CD4-positive, alpha-beta T cell (primary cell): ENCODE results near the gene GARS1. TPM values are rescaled to one million over a fixed set of nuclear protein-coding genes. Genes with fewer than 3 reads are reported as not detected.
"Not testable (repeated sequence)": the region's sequence is repeated elsewhere in the genome, so short reads cannot be mapped to it uniquely, and the experiment has no call there.

Source experiments
- ATAC-seq: fragments of 200-7000 bp; cut with Tn5 transposase; one replicate; pipeline ENCODE4 v1.10.0; 2022; ENCODE audit warnings: mild to moderate bottlenecking; ENCODE audit not compliant: poor library complexity
- CTCF ChIA-PET: fragments of 350-600 bp; sonication (Branson Sonifier 250); formaldehyde crosslinking; loops from one replicate; lab custom pipeline; 2021; ENCODE audit warnings: antibody characterized with exemption, inconsistent platforms; lab: Charles Lee
- POLR2A ChIA-PET: fragments of 350-600 bp; sonication (Branson Sonifier 250); formaldehyde crosslinking; loops from one replicate; lab custom pipeline; 2021; ENCODE audit warnings: antibody characterized with exemption, inconsistent platforms; lab: Charles Lee
- DNase-seq, 14 experiments: peaks; one replicate each; pipeline ENCODE4 v3.0.0-alpha.2; 2013 to 2020; ENCODE audit warnings: mixed read lengths in 2 of 14
- H3K27ac ChIP-seq, 2 donors: one replicate each; pipeline versions ENCODE4 v1.5.1 to v1.7.0; 2013; ENCODE audit warnings: low read length in 2 of 2, low read depth in 1 of 2, mild to moderate bottlenecking in 1 of 2
- H3K27me3 ChIP-seq, 2 experiments: 1 replicate in 1 of 2; 2 replicates in 1 of 2; pipeline versions ENCODE4 v1.6.1 to v1.7.0; 2013; ENCODE audit warnings: low read length in 2 of 2, control low read depth in 1 of 2, mild to moderate bottlenecking in 1 of 2, moderate library complexity in 1 of 2; ENCODE audit not compliant: insufficient read depth in 2 of 2, control insufficient read depth in 1 of 2
- H3K36me3 ChIP-seq: one replicate; pipeline ENCODE4 v1.6.1; 2013; ENCODE audit warnings: low read length, control low read depth; ENCODE audit not compliant: insufficient read depth
- H3K4me1 ChIP-seq: one replicate; pipeline ENCODE4 v1.6.1; 2013; ENCODE audit warnings: low read length, control low read depth; ENCODE audit not compliant: insufficient read depth
- H3K4me3 ChIP-seq: one replicate; pipeline ENCODE4 v1.5.1; 2013; ENCODE audit warnings: mild to moderate bottlenecking, low read length, moderate library complexity
- H3K9me3 ChIP-seq, 2 experiments: 1 replicate in 1 of 2; 2 replicates in 1 of 2; pipeline versions ENCODE4 v1.6.1 to v1.7.0; 2013; ENCODE audit warnings: low read length in 2 of 2, mild to moderate bottlenecking in 2 of 2, control low read depth in 1 of 2, moderate library complexity in 1 of 2; ENCODE audit not compliant: control insufficient read depth in 1 of 2, insufficient read depth in 1 of 2
- H3K27ac Mint-ChIP-seq: one replicate; pipeline ENCODE4 v1.8.0; 2020; ENCODE audit warnings: mixed read lengths
- H3K27me3 Mint-ChIP-seq: one replicate; pipeline ENCODE4 v1.8.0; 2021; ENCODE audit warnings: mixed read lengths
- H3K36me3 Mint-ChIP-seq: one replicate; pipeline ENCODE4 v1.8.0; 2021; ENCODE audit warnings: low read depth, mixed read lengths
- H3K4me1 Mint-ChIP-seq: one replicate; pipeline ENCODE4 v1.8.0; 2021; ENCODE audit warnings: low read depth, mixed read lengths
- H3K4me3 Mint-ChIP-seq: one replicate; pipeline ENCODE4 v1.8.0; 2020; ENCODE audit warnings: mild to moderate bottlenecking, mixed read lengths
- H3K9me3 Mint-ChIP-seq: one replicate; pipeline ENCODE4 v1.8.0; 2020; ENCODE audit warnings: mixed read lengths
- intact Hi-C, 2 experiments: fragments of 100-400 bp; cut with DNase I in 1 of 2; cut with micrococcal nuclease in 1 of 2; formaldehyde crosslinking; loops; one replicate each; pipeline versions ENCODE4 v1.15.1 to v1.9.0; 2023 to 2025; cut with DNase I, micrococcal nuclease
- total RNA-seq, 174 experiments: library from RNA in 2 of 174; stranded (reverse) in 2 of 174; gene quantifications; one replicate each; pipeline ENCODE4 v1.2.3 and lab custom pipeline; 2021 to 2026
- TF ChIP-seq, protein P1 (sequence below): fragments of 200-600 bp; IDR thresholded peaks from one replicate; pipeline ENCODE4 v1.8.0; 2022; ENCODE audit warnings: antibody characterized with exemption, mild to moderate bottlenecking

The GARS1 gene
- total RNA-seq, 2 experiments from 2014 or later, result 127 to 132 TPM

DNA sequence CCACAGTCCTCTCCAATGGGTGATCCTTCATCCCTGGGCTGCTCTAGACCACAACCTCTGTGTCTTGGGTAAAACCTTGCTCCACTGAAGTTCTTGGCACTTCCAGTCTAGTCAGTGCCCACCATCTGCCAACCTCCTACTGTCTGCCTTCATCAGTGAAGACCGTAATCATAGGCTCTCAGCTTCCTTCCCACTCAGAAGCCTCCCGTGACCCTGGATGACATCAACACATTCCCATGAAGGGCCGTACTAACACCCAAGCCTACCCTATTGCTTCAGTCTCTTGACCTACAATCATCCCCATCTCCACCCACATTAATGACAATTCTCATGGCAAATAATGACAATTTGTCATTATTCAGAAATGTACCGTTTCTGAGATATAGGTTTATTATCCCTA lies 27.6 kb upstream of the GARS1 start:
- Mint-ChIP-seq H3K4me1 (no peaks in the 10 kb centered on the region), H3K9me3 (no peaks in the 10 kb centered on the region), H3K27me3 (no peaks in the 10 kb centered on the region), H3K27ac (no peak overlapping the region), H3K36me3 (peaks cover 81% of the 10 kb centered on the region), H3K4me3 (no peak overlapping the region)
- intact Hi-C loops, result loop anchor here in 1 of 2 experiments (10.0 kb wide), 2 partner anchors 212 to 502 kb away; no protein-coding TSS in a partner anchor
- no peaks in the 10 kb centered on the region for H3K4me1 ChIP-seq
- ChIA-PET POLR2A (no interaction called here), CTCF (no interaction called here)
- ATAC-seq (no peak), DNase-seq (no peak)
- no peak overlapping the region for H3K4me3 ChIP-seq
- H3K9me3 ChIP-seq, result no peaks in the 10 kb centered on the region
- no peaks in the 10 kb centered on the region for H3K27me3 ChIP-seq
- H3K36me3 ChIP-seq, result peaks cover 49% of the 10 kb centered on the region
- TF ChIP-seq, protein P1, sequence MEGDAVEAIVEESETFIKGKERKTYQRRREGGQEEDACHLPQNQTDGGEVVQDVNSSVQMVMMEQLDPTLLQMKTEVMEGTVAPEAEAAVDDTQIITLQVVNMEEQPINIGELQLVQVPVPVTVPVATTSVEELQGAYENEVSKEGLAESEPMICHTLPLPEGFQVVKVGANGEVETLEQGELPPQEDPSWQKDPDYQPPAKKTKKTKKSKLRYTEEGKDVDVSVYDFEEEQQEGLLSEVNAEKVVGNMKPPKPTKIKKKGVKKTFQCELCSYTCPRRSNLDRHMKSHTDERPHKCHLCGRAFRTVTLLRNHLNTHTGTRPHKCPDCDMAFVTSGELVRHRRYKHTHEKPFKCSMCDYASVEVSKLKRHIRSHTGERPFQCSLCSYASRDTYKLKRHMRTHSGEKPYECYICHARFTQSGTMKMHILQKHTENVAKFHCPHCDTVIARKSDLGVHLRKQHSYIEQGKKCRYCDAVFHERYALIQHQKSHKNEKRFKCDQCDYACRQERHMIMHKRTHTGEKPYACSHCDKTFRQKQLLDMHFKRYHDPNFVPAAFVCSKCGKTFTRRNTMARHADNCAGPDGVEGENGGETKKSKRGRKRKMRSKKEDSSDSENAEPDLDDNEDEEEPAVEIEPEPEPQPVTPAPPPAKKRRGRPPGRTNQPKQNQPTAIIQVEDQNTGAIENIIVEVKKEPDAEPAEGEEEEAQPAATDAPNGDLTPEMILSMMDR, result no peak
- H3K27ac ChIP-seq, result no peak overlapping the region

- H3K4me1 Mint-ChIP-seq, H3K27me3 ChIP-seq, H3K27ac ChIP-seq, intact Hi-C loops, DNase-seq, H3K4me3 ChIP-seq, H3K27me3 Mint-ChIP-seq, H3K9me3 Mint-ChIP-seq, CTCF ChIA-PET, H3K4me3 Mint-ChIP-seq, H3K4me1 ChIP-seq, ATAC-seq, H3K27ac Mint-ChIP-seq, H3K9me3 ChIP-seq: not testable (repeated sequence)
- peaks cover 79% of the 10 kb centered on the region for H3K36me3 Mint-ChIP-seq
- POLR2A ChIA-PET, result interaction anchor here (0.9 kb wide), 1 partner anchor 24 kb away, joined by 4 read pairs; no protein-coding TSS in a partner anchor
- H3K36me3 ChIP-seq, result peaks cover 38% of the 10 kb centered on the region
These were observed 24.4 kb upstream of the GARS1 start for GRCh38 chr7:30570238-30570637.

- DNase-seq (no peak), ATAC-seq (no peak)
- Mint-ChIP-seq H3K27ac (no peak overlapping the region), H3K4me1 (no peaks in the 10 kb centered on the region), H3K36me3 (peaks cover 83% of the 10 kb centered on the region), H3K4me3 (no peak overlapping the region), H3K9me3 (no peaks in the 10 kb centered on the region), H3K27me3 (no peaks in the 10 kb centered on the region)
- ChIA-PET POLR2A (no interaction called here), CTCF (no interaction called here)
- H3K9me3 ChIP-seq, result no peaks in the 10 kb centered on the region
- no peaks in the 10 kb centered on the region for H3K27me3 ChIP-seq
- TF ChIP-seq, protein P1, result no peak
- H3K4me1 ChIP-seq, result no peaks in the 10 kb centered on the region
- intact Hi-C loops, result no loop called here
- H3K27ac ChIP-seq, result no peak overlapping the region
- H3K4me3 ChIP-seq, result no peak overlapping the region
- peaks cover 29% of the 10 kb centered on the region for H3K36me3 ChIP-seq
These were observed 22.4 kb upstream of the GARS1 start for GRCh38 chr7:30572212-30572841.

DNA sequence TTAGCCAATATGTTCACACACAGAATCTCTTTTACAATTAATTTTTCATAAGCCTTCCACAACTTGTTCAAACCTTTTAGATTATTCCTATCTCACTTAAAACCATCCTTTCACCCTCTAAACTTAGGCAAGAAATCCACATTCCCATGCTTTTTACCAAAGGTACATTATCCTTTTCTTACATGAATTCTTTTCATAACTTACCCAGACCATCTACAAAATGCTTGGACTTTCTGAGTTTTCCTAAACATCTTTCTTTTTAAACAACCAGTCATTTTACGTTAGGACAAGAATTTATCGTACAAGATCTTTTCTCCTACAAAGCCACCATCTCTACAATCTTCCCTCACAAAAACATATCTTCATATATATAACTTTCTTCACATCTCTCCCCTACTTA lies 18.8 kb upstream of the GARS1 start:
- DNase-seq, result no peak
- CTCF ChIA-PET, result no interaction called here
- peaks cover 35% of the 10 kb centered on the region for H3K36me3 ChIP-seq

More for the DNA sequence above, 18.8 kb upstream of the GARS1 start:
- Histone ChIP-seq H3K27me3 (no peaks in the 10 kb centered on the region), H3K9me3 (no peaks in the 10 kb centered on the region), H3K4me3 (no peak overlapping the region), H3K27ac (no peak overlapping the region), H3K4me1 (no peaks in the 10 kb centered on the region)
- no peak overlapping the region for H3K4me3 Mint-ChIP-seq
- H3K4me1 Mint-ChIP-seq, result no peaks in the 10 kb centered on the region
- TF ChIP-seq, protein P1, result no peak
- POLR2A ChIA-PET, result no interaction called here
- no peak overlapping the region for H3K27ac Mint-ChIP-seq
- no peak for ATAC-seq
- H3K9me3 Mint-ChIP-seq, result no peaks in the 10 kb centered on the region
- H3K27me3 Mint-ChIP-seq, result no peaks in the 10 kb centered on the region
- intact Hi-C loops, result no loop called here
- peaks cover 84% of the 10 kb centered on the region for H3K36me3 Mint-ChIP-seq
